Stimulated activated CD8-positive, alpha-beta memory T cell treated with anti-CD3 and anti-CD28 coated beads, Interleukin-12 subunit alpha, Interleukin-12 subunit beta, amount 100 ng/mL, for 4 hours (primary cell): ENCODE results near the gene CBL.

Experiments used
- DNase-seq: peaks from one replicate; pipeline ENCODE4 v3.0.0-alpha.2; 2020; ENCODE audit warnings: low read depth

CBL gene

DNA sequence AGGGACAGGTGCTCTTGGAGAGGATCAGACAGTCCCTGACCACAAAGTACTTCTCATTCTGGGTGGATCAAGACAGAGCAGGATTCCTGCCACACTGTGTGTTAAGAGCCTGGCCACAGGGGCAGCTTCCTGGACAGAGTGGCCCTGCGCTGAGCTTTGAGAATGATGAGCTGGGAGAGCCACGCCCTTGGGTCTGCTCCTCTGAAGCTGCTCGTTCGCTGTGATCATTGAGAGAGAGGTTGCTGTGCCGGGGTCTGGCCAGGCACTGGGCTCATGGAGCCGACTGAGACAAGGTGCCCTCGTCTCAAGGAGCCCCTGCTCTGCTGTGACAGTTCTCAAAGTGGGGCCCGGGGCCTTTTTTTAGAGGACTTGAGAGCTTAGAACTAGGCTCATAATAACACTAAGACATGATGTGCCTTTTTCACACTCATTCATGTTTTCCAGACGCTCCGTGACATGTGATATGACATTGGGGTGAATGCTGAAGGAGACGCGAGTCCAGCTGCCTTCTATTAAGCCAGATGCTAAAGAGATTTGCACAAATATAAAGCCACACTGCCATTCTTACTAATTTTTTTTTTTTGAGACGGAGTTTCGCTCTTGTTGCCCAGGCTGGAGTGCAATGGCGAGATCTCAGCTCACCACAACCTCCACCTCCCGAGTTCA, 141.9 kb downstream of the CBL start:
- DNase-seq = no peak

DNA sequence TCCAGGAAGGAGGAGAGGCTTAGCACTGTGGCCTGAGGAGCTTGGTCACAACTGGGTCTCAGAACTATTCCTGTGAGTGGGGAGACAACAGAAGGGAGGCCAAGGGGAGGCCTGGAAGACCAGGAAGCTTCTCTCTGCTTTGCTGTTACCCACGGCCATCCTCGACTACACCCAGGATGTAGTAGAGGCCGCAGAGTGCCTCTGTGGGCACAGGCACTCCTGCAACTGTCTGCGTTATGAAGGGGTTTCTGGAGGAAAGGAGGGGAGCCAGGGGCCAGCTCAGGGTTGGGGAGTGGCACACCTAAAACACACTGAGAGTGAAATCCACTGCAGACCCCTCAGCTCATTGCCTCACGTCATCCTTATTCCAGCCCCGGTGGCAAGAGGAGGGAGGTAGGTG, 144.2 kb downstream of the CBL start:
- DNase-seq = no peak

DNA sequence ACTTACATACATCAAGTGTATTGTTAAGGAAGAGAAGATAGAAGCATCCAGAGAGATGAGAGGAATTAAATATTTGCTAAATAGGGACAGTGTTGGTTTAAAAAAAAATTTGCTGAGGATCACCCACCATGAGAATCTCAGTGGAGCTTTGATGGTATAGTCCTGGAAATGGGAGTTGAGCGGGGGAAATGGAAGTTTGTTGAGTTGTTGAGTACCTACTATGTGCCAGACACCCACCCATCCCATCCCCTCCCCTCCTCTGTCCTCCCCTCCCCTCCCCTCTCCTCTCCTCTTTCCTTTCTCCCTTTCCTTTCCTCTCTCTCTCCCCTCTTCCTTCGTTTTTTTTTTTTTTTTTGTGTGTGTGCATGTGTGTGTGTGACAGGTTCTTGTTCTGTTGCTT, 145.1 kb downstream of the CBL start:
- no peak for DNase-seq

DNA sequence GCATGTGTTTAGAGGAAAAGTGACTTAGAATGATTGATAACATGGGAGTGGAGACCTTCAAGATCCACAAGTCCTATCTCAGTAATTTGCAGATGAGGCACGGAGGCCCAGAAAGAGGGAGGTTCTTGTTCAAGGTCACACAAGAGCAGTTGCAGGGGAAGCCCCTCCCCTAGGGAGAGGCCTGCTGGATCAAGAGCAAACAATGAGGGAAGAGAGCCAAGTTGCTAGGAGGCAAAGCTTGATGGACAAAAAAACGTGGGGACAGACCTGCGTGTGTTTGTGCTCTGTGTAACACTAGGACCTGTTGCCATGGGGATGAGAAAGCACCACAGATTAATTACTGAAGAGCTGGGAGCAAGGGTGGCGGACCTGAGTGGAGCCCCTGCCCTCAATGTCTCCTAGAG, 146.7 kb downstream of the CBL start:
- no peak for DNase-seq

DNA sequence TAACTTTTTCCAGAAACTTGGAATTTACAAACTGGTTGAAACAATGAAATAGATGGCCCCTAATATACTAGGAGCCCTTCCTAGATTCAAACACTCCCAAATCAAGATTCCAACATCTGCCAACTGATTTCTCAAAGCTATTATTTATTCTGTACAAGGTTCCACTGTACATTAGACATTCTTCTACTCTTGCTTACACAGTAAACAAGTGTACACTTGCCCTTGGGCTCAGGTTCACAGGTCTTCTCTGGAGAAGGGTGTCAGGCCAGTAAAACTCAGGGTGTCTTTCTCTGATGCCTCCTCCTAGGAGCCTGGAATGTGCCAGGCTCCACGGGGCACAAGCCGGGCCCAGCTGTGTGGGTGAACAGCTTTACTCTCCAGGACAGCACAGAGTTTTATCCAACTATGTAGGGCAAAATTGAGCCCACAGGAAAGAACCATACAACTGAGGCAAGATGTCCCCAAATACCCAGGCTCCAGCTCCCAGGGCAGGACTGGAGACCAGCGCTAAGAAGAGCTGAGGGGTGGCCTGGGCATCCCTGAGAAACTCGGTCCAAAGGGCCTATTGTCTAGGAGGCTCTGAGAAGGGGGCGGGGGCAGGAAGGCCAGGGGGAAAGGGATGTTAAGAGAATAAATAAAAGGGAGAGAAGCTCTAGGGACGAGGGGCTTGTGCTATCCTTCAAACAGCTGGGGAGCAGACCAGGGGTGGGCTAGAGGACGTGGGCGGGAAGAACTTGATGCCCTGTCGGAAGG, 149.1 kb downstream of the CBL start:
- no peak for DNase-seq

DNA sequence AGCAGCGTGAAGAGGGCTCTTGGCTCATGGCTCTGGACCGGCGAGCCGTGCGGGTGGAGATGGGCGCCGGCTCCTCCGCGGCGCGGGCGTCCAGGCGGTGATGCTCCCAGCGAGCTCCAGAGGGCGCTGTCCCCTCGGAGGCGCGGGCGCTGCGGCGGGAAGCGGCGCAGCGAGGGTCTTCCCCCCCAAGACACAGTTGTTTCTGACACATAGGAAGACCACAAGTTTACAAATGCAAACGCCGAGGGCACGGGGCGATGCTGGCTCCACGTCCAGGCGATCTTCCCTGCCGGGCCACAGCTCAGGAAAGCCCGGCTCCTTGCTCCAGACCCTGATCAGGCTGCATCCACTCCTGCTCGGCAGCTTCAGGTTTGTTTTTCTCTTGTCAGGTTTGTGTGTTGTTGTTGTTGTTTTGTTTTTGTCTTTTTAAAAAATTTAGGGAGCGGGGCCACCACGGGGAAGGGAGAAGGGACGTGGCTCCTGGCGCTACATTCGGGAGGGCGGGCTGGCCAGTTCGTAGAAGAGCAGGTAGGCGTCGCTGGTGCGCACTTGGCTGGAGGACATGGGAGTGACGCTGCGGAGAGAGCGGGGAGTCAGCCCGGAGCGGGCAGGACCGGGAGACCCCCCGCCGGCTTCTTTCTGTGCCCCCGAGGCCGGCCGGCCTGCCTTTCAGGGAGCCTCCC, 150.4 kb downstream of the CBL start:
- DNase-seq = peak; percentile 41

DNA sequence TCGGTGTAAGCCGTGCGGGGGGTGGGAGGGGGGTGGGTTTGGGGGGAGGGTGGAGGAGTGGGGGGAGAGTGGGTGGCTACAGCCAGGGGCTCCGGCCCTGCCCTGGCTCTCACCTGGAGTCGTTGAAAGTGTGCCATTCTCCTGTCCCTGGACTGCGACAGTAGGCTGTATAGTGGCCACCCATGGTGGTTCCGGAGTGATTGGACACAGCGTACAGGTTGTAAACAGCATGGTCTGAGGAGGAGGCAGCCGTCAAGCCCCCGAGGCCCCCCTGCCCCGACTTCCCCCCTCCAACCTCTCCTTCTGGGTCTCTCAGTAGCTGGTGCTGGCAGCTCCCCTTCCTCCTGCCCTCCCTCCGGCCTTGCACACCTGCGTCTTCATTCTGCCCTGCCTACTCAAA, 150.9 kb downstream of the CBL start:
- no peak for DNase-seq
